Suppressor macrophage (primary cell): ENCODE data around the gene SARS2.

Experiments
- DNase-seq, 4 experiments: peaks; one replicate each; pipeline ENCODE4 v3.0.0-alpha.2; 2020 to 2022

Gene SARS2

DNA sequence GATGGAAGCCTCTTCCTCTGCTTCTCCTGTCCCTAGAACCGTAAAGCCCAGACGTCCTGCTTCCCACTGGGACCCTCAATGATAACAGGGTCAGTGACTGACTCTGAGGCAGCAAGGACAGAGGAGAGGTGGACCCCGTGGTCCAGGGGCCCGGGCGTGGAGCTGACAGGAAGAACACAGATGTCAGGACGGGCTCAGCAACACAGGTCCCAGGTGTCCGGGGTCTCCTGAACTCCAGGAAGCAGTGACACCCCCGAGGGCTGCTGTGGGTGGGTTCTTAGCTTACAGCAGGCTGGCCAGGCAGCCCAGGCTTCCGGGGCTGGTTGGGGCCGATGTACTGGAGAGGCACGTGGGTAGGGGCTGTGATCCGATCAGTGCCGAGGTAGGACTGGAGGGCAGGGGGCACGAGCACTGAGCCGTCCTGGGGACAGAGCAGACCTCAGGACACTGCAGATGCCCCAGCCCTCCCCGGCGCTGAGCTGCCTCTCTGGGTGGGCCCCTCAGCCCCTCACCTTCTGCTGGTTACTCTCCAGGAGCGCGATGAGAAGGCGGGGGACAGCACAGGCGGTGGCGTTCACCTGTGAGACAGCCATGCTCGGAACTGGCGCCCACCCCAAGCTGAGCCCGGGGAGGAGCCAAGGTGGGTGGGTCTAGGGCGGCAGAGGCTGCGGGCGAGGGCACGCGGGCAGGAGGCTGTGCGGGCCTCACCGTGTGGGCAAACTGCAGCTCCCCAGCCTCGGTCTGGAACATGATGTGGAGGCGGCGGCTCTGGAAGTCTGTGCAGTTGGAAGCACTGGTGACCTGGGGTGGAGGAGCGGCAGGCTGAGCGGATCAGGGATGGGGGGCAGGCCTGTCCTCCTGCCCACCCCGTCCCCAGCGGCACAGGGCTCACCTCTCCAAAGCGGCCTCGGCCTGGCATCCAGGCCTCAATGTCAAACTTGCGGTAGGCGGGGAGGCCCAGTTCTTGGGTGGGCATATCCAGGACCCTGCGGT, 14.9 kb downstream of the SARS2 start:
- no peak for DNase-seq

- DNase-seq: no peak
Measured at GRCh38 chr19:38913958-38914357, 16.6 kb downstream of the SARS2 start.

GRCh38 chr19:38912600-38913514, 17.7 kb downstream of the SARS2 start:
- DNase-seq: peak; percentile 80 to 92 (median 89)

DNA sequence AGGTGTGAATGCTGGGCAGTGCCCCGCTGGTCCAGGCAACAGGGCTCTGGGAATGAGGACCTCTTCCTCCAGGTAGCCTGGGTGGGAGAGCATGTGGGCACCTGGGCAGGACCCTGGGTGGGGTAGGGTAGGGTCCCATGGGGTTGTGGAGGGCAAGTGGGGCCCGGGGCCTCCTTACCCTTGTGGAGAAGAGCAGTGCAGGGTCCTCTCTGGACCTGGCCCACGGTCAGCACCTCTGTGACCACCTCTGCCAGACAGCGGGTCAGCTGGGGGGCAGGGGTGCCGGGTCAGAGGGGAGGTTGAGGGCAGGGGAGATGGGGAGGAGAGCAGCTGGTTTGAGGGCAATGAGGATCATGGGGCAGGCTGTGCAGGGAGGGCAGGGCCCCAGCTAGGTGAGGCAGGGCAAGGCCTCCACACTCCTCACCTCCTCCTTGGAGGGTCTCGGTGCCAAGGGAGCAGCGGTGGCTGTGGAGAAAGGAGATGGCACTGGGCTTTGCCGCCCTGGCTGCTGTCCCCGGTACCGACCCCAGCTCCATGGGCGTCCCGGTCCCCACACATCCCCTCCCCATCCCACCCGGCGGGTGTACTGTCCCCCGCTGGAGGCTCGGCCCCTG, 19.1 kb downstream of the SARS2 start:
- DNase-seq: no peak

- DNase-seq: no peak
Measured at GRCh38 chr19:38910488-38910887, 20.1 kb downstream of the SARS2 start.

GRCh38 chr19:38908911-38909310, 21.7 kb downstream of the SARS2 start:
- no peak for DNase-seq

DNA sequence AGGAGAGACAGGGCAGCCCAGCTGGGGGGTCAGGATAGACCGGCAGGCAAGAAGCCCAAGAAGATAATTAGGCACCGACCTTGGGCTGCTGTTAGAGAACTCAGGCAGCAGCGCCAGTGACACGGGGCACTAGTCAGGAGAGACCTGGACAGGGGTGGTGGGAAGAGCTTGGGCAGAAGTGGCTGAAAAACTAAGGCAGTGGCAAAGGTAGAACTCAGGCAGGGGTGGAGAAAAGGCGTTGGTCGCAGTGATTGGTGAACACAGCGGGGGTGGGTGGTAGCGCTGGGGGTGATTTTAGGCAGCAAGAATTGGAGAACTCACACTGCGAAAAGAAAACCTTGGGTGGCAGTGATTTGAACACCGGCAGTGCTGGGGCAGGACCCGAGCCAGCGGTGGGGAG, 22.9 kb downstream of the SARS2 start:
- DNase-seq: no peak

- no peak for DNase-seq
Measured at GRCh38 chr19:38907227-38907626, 23.3 kb downstream of the SARS2 start.

DNA sequence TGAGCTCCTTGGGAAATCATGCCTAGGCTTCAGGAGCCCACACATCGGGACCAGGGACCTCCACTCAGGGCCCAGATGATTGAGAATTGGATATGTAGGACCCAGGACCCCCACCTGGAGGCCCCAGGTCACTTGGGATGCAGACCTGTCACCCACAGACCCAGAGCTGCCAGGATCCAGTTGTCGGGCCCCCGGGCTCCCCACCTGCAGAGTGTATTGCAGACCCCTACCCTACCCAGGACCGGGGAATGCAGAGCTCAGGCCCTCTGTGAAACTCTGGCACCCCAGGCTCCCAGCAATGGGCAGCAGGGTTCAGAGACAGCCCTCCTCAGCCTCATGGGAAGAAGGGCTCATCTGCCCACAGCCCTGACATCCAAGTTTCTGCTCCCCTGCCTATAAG, 24.9 kb downstream of the SARS2 start:
- DNase-seq: no peak

DNA sequence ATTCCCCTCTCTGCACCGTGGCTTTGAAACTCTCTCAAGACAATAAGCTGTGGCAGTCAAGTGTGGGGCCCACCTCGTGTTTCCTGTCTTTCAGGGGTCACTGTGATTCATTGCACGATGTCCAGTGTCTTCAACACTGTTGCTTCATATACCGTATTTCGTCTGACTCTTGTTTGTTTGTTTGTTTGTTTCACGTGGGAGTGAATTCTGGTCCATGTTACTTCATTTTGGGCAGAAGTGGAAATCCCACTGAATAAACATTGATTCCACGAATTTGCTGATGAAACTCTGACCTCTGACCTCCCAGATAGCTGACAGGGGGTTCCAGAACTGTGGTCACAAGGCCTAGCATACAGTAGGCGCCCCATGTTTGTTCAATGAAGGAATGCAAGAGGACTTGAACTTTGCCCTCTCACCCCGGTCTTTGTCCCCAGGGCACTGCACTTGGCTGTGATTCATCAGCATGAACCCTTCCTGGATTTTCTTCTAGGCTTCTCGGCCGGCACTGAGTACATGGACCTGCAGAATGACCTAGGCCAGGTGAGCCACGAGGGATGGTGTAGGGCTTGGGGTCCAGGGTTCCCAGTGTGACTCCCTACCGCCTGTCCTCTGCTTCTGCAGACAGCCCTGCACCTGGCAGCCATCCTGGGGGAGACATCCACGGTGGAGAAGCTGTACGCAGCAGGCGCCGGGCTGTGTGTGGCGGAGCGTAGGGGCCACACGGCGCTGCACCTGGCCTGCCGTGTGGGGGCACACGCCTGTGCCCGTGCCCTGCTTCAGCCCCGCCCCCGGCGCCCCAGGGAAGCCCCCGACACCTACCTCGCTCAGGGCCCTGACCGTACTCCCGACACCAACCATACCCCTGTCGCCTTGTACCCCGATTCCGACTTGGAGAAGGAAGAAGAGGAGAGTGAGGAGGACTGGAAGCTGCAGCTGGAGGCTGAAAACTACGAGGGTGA, 25.7 kb downstream of the SARS2 start:
- DNase-seq: peak in 2 of 4 experiments; percentile 24 to 40

GRCh38 chr19:38901683-38902082, 28.9 kb downstream of the SARS2 start:
- no peak for DNase-seq

GRCh38 chr19:38900743-38901190, 29.8 kb downstream of the SARS2 start:
- DNase-seq: peak in 3 of 4 experiments; percentile 13 to 19 (median 17)

DNA sequence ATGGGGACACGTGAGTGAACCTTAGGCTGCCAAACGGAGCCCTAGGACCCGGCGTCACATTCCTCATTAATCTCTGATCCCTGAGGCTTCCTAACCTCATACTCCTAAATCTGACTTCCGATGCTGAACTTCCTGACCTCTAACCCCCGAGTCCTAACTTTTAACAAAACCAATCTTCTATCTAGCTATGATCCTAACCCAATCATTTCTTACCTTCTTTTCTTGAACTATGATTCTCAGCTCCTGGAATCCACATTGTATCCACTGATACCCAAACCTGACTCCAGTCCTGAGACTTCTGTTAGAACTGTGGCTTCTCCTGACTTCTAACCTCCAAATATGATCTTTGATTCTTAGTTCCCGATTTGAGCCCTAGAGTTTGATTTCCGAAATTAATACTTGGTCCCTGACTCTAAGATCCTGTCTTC, 30.3 kb downstream of the SARS2 start:
- DNase-seq: peak in 3 of 4 experiments; percentile 19 to 82 (median 78)

DNA sequence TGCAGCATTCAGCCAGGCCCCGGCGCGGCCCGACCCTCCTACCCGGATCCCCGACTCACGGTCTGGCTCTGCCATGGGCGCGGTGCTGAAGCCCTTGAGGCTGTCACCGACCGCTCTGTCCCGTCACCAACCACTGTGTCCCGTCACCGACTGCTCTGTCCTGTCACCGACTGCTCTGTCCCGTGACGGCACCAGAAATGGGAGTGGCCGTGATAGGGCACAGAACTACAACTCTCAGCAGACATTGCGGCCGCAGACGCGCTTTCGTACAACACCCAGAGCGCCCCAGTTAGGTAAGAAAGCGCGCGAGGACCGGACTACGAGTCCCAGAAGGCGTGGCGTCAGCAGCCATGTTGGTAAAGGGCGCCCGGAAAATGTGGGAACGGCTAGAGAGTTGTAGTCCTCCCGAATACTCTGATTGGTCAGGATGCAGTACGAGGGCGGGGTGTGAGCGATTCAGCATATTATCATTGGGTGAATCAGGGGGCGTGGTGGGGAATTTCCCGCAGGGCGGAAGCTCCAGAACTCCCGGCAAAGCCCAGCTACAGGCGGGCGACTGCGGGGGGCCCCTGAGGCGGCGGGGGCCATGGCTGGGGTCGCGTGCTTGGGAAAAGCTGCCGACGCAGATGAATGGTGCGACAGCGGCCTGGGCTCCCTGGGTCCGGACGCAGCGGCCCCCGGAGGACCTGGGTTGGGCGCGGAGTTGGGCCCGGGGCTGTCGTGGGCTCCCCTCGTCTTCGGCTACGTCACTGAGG, 30.9 kb downstream of the SARS2 start, which contains the start of the genes NFKBIB and SIRT2:
TSS of gene NFKBIB (plus strand) at position 523 of the 755 bp plus-strand sequence. CDS start at position 587, 64 bp downstream.
TSS of gene SIRT2 (minus strand) at position 172 of the 755 bp plus-strand sequence. CDS start at position 75, 97 bp downstream.
- peak; percentile 100 for DNase-seq

DNA sequence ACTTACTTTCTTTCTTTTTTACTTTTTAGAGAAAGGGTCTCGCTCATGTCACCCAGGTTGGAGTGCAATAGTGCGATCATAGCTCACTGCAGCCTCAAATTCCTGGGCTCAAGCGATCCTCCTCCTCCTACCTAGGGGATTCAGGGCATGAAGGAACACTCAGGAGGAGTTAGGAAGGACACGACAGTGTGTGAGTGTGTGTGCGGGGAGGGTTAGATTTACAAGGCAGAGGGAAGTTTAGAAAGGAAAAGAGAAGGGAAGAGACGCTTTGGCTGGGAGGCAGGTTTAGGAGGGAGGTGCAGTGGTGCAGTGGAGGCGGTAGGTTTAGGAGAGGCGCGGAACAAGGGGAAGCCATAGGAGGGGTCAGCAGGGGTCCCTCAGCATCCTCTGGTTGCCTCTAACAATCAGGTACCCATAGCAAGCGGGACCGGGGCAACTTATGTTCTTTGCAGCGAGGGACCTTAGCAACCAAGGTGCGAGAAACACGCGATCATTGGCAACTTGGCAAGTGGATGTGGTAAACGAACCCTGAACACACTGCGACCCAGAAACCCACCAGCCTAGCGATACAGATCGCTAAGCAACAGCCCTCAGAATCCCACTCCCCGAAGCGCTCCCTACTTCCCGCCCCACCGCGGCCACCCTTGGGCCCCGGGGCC, 31.6 kb downstream of the SARS2 start:
- DNase-seq: peak; percentile 14 to 45 (median 40)

DNA sequence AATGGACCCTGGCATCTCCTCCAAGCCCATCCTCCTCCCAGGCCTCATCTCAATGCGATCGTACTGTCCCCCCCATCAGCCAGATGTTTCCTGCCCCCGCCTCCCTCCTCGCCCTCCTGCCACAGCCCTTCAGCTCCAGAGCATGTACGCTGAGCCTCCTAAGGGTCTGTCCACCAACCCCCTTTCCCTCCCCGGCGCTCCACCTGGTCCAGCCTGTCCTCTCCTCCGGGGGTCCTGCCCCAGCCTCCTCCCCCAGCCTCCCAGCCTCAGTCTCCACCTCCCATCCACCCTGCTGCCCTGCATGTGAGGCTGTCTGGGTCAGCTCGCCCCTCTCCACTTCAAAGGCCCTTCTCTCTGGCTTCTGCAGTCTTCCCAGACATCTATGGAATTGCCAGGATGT, 35.6 kb downstream of the SARS2 start:
- no peak for DNase-seq

- no peak for DNase-seq
Measured at GRCh38 chr19:38893341-38893771, 37.2 kb downstream of the SARS2 start.

DNA sequence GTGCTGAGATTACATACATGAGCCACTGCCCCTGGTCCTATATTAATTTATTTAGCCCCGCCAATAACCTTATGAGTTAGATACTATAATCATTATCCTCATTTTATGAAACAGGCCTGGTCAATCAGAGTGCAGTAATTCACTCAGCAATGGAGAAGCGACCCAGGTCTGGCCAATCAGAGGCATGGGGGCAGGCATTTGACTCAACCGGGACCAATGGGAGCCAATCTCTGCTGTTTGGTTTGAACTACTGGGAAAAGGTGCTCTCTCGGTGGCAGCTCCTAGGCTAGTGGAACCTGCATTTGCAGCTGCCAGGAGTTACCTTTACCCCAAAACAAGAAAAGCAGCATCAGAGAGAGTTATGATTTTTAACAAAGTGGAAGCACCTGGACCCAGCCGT, 37.7 kb downstream of the SARS2 start:
- DNase-seq: no peak

DNA sequence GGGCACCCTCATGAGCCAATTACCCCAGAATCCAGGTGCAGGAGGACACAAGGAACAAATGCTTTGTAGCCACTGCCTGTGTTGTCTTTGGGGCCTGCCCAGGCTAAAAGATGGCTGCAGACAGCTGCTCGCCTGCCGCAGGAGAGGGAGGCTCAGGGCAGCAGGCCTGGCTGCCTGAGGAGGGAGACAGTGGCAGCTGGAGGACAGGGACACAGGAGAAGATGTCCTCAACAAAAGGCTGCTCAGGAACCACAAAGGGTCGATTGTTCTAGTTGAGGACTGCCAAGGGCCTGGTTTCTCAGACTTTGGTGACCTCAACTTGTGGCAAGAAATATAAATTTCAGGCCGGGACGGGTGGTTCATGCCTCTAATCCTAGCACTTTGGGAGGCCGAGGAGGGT, 38.8 kb downstream of the SARS2 start:
- DNase-seq: no peak

- DNase-seq: no peak
Measured at GRCh38 chr19:38890686-38891085, 39.9 kb downstream of the SARS2 start.
